IMR-90 (cell line): ENCODE data around the gene ENOX1.

Source experiments
- BHLHE40 ChIP-seq: fragments of 150-350 bp; IDR thresholded peaks from 2 replicates; pipeline ENCODE4 v1.6.1; 2016; ENCODE audit warnings: mild to moderate bottlenecking, low read depth, low read length
- MAFK ChIP-seq: IDR thresholded peaks from 2 replicates; pipeline ENCODE4 v1.6.1; 2012; ENCODE audit warnings: low read depth, low read length, improper control_type of control experiment
- MXI1 ChIP-seq: IDR thresholded peaks from 2 replicates; pipeline ENCODE4 v1.6.1; 2012; ENCODE audit warnings: low read depth, mild to moderate bottlenecking, low read length, moderate library complexity, borderline replicate concordance
- POLR2A ChIP-seq: IDR thresholded peaks from 2 replicates; pipeline ENCODE4 v1.6.1; 2012; ENCODE audit warnings: mild to moderate bottlenecking, low read depth, low read length
- RAD21 ChIP-seq: IDR thresholded peaks from 2 replicates; pipeline ENCODE4 v1.6.1; 2012; ENCODE audit warnings: low read length, improper control_type of control experiment
- TF ChIP-seq, protein P1 (sequence below): conservative IDR thresholded peaks from 2 replicates; pipeline ENCODE4 v1.5.1; 2012; ENCODE audit warnings: mild to moderate bottlenecking, low read depth, low read length, improper control_type of control experiment

DNA sequence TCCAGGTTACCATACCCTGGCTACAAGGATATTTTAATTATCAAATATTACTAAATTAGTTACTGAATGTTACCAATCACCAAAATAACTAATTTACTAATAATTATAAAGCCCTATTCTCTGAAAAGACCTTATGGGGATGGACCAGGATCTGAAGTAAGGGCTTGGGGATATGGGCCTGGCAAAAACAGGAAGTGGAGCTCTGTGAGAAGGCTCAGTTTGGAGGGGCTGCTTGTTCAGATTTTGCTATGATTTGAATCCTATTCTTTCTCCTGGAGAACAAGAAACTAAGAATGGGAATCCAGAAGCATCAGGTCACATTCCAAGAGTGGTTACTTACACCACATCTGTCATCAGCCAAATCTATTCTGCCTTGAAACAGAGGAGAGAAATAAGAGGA is 615.3 kb downstream of the ENOX1 start:
- TF ChIP-seq, protein P1, sequence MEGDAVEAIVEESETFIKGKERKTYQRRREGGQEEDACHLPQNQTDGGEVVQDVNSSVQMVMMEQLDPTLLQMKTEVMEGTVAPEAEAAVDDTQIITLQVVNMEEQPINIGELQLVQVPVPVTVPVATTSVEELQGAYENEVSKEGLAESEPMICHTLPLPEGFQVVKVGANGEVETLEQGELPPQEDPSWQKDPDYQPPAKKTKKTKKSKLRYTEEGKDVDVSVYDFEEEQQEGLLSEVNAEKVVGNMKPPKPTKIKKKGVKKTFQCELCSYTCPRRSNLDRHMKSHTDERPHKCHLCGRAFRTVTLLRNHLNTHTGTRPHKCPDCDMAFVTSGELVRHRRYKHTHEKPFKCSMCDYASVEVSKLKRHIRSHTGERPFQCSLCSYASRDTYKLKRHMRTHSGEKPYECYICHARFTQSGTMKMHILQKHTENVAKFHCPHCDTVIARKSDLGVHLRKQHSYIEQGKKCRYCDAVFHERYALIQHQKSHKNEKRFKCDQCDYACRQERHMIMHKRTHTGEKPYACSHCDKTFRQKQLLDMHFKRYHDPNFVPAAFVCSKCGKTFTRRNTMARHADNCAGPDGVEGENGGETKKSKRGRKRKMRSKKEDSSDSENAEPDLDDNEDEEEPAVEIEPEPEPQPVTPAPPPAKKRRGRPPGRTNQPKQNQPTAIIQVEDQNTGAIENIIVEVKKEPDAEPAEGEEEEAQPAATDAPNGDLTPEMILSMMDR, result no peak
- no peak for TF ChIP-seq MXI1
- no peak for TF ChIP-seq POLR2A
- TF ChIP-seq BHLHE40, result no peak
- TF ChIP-seq RAD21, result no peak
- TF ChIP-seq MAFK, result no peak
